Tibial artery (tissue), 4 donors: Measurements from ENCODE around the gene MGAT1.

Experiments used
- DNase-seq, 2 donors: peaks; one replicate each; pipeline ENCODE4 v3.0.0-alpha.2; 2019
- H3K27ac ChIP-seq, 2 donors: fragments of 200-600 bp; sonication (generic) in 1 of 2; 1 replicate in 1 of 2; 2 replicates in 1 of 2; pipeline ENCODE4 v1.5.1; 2018 to 2019; ENCODE audit warnings: mild to moderate bottlenecking in 1 of 2
- H3K27me3 ChIP-seq, 2 donors: fragments of 200-600 bp; sonication (generic) in 1 of 2; one replicate each; pipeline versions ENCODE4 v1.5.1 to v1.6.0; 2016 to 2019
- H3K36me3 ChIP-seq, 3 donors: fragments of 200-600 bp; sonication (generic) in 2 of 3; one replicate each; pipeline ENCODE4 v1.5.1; 2016 to 2019; ENCODE audit warnings: mild to moderate bottlenecking in 2 of 3
- H3K4me1 ChIP-seq, 4 donors: fragments of 200-600 bp; sonication (generic) in 2 of 4; 1 replicate in 3 of 4; 2 replicates in 1 of 4; pipeline ENCODE4 v1.5.1; 2016 to 2019
- H3K4me3 ChIP-seq, 2 donors: fragments of 200-600 bp; sonication (generic) in 1 of 2; 1 replicate in 1 of 2; 2 replicates in 1 of 2; pipeline ENCODE4 v1.5.1; 2018 to 2019; ENCODE audit warnings: mild to moderate bottlenecking in 2 of 2
- H3K9me3 ChIP-seq, 3 donors: fragments of 200-600 bp; sonication (generic) in 1 of 3; one replicate each; pipeline ENCODE4 v1.5.1; 2016 to 2019
- CTCF ChIP-seq, 2 experiments: fragments of 200-600 bp in 1 of 2; fragments of 450-650 bp in 1 of 2; IDR thresholded peaks; one replicate each; pipeline ENCODE4 v1.5.1; 2017 to 2019; ENCODE audit warnings: antibody characterized with exemption in 2 of 2, mild to moderate bottlenecking in 1 of 2, moderate library complexity in 1 of 2
- intact Hi-C: fragments of 100-400 bp; cut with DNase I; formaldehyde crosslinking; loops from one replicate; pipeline ENCODE4 v1.15.0; 2023; ENCODE audit warnings: low total_unique reads

Gene MGAT1

GRCh38 chr5:180786531-180787398 is 15.8 kb downstream of the MGAT1 start:
- peak overlapping the region; percentile 63 to 82 for H3K27ac ChIP-seq
- intact Hi-C loops = loop anchor here (5.0 to 10.0 kb wide), 2 partner anchors 81 to 368 kb away; no protein-coding TSS in a partner anchor
- no peak for DNase-seq
- no peaks in the 10 kb centered on the region for H3K9me3 ChIP-seq
- peaks cover 10 to 44% (median 33%) of the 10 kb centered on the region in 4 donors for H3K4me1 ChIP-seq
- peaks cover 19 to 47% (median 43%) of the 10 kb centered on the region in 3 donors for H3K36me3 ChIP-seq
- H3K4me3 ChIP-seq = no peak overlapping the region
- TF ChIP-seq CTCF (IDR thresholded peaks at IDR 0.05) = no peak
- H3K27me3 ChIP-seq = no peaks in the 10 kb centered on the region

- H3K4me1 ChIP-seq = peaks cover 10 to 44% (median 31%) of the 10 kb centered on the region in 4 donors
- no peaks in the 10 kb centered on the region for H3K27me3 ChIP-seq
- no peak for TF ChIP-seq CTCF (IDR thresholded peaks at IDR 0.05)
- intact Hi-C loops = loop anchor here (5.0 to 10.0 kb wide), 2 partner anchors 81 to 369 kb away; no protein-coding TSS in a partner anchor
- peak overlapping the region; percentile 63 to 82 for H3K27ac ChIP-seq
- DNase-seq = no peak
- no peaks in the 10 kb centered on the region for H3K9me3 ChIP-seq
- peaks cover 10 to 38% (median 34%) of the 10 kb centered on the region in 3 donors for H3K36me3 ChIP-seq
- H3K4me3 ChIP-seq = no peak overlapping the region
Measured at GRCh38 chr5:180785794-180786221, 16.8 kb downstream of the MGAT1 start.

GRCh38 chr5:180785121-180785781 is 17.4 kb downstream of the MGAT1 start:
- peaks cover 4 to 32% (median 28%) of the 10 kb centered on the region in 3 donors for H3K36me3 ChIP-seq
- peaks cover 10 to 39% (median 31%) of the 10 kb centered on the region in 4 donors for H3K4me1 ChIP-seq
- peak overlapping the region; percentile 63 to 82 for H3K27ac ChIP-seq
- no peaks in the 10 kb centered on the region for H3K9me3 ChIP-seq
- TF ChIP-seq CTCF (IDR thresholded peaks at IDR 0.05) = no peak
- DNase-seq = no peak
- H3K27me3 ChIP-seq = no peaks in the 10 kb centered on the region
- H3K4me3 ChIP-seq = no peak overlapping the region
- intact Hi-C loops = loop anchor here (5.0 to 10.0 kb wide), 2 partner anchors 82 to 370 kb away; no protein-coding TSS in a partner anchor

- H3K36me3 ChIP-seq = peaks cover 0 to 32% (median 22%) of the 10 kb centered on the region in 3 donors
- peak overlapping the region; percentile 63 to 82 for H3K27ac ChIP-seq
- peak; percentile 82 to 89 for DNase-seq
- no peak overlapping the region for H3K4me3 ChIP-seq
- no peaks in the 10 kb centered on the region for H3K27me3 ChIP-seq
- intact Hi-C loops = loop anchor here (5.0 to 10.0 kb wide), 2 partner anchors 83 to 370 kb away; no protein-coding TSS in a partner anchor
- H3K4me1 ChIP-seq = peaks cover 10 to 39% (median 31%) of the 10 kb centered on the region in 4 donors
- TF ChIP-seq CTCF (IDR thresholded peaks at IDR 0.05) = peak; percentile 64 to 78
- H3K9me3 ChIP-seq = no peaks in the 10 kb centered on the region
Measured at GRCh38 chr5:180784497-180785097, 18.0 kb downstream of the MGAT1 start.

- peaks cover 10 to 39% (median 31%) of the 10 kb centered on the region in 4 donors for H3K4me1 ChIP-seq
- intact Hi-C loops = loop anchor here (10.0 kb wide), 1 partner anchor 371 kb away; no protein-coding TSS in a partner anchor
Measured at GRCh38 chr5:180783340-180784052, 19.1 kb downstream of the MGAT1 start.

More at GRCh38 chr5:180783340-180784052, 19.1 kb downstream of the MGAT1 start:
- peaks cover 0 to 21% (median 11%) of the 10 kb centered on the region in 3 donors for H3K36me3 ChIP-seq
- no peak for TF ChIP-seq CTCF (IDR thresholded peaks at IDR 0.05)
- H3K27me3 ChIP-seq = no peaks in the 10 kb centered on the region
- H3K9me3 ChIP-seq = no peaks in the 10 kb centered on the region
- no peak overlapping the region for H3K27ac ChIP-seq
- DNase-seq = no peak
- no peak overlapping the region for H3K4me3 ChIP-seq
